Suprapubic skin (tissue), 4 donors: ENCODE results near the gene FRMD4A. TPM values are rescaled to one million over a fixed set of nuclear protein-coding genes. Genes with fewer than 3 reads are reported as not detected.
"Not testable (repeated sequence)": the region's sequence is repeated elsewhere in the genome, so short reads cannot be mapped to it uniquely, and the experiment has no call there.

ENCODE experiments used
- DNase-seq, 2 donors: peaks; one replicate each; pipeline ENCODE4 v3.0.0-alpha.2; 2019; ENCODE audit warnings: low spot score in 2 of 2
- H3K27ac ChIP-seq: fragments of 200-600 bp; sonication (generic); one replicate; pipeline ENCODE4 v1.5.1; 2019
- H3K27me3 ChIP-seq: fragments of 200-600 bp; sonication (generic); one replicate; pipeline ENCODE4 v1.5.1; 2019
- H3K36me3 ChIP-seq: fragments of 200-600 bp; sonication (generic); one replicate; pipeline ENCODE4 v1.5.1; 2019
- H3K4me1 ChIP-seq: fragments of 200-600 bp; sonication (generic); one replicate; pipeline ENCODE4 v1.5.1; 2019
- H3K4me3 ChIP-seq: fragments of 200-600 bp; sonication (generic); one replicate; pipeline ENCODE4 v1.5.1; 2019; ENCODE audit warnings: mild to moderate bottlenecking
- H3K9me3 ChIP-seq: fragments of 200-600 bp; sonication (generic); one replicate; pipeline ENCODE4 v1.5.1; 2019
- EP300 ChIP-seq: sonication (generic); formaldehyde crosslinking; IDR thresholded peaks from one replicate; pipeline ENCODE4 v1.6.1; 2017; ENCODE audit warnings: antibody characterized with exemption
- POLR2A ChIP-seq, 2 donors: fragments of 450-650 bp; IDR thresholded peaks; one replicate each; pipeline ENCODE4 v1.6.1; 2017; ENCODE audit warnings: antibody characterized with exemption in 2 of 2, mild to moderate bottlenecking in 2 of 2, moderate library complexity in 2 of 2
- POLR2AphosphoS5 ChIP-seq, 3 donors: sonication (generic); formaldehyde crosslinking; IDR thresholded peaks; one replicate each; pipeline ENCODE4 v1.6.1; 2017; ENCODE audit warnings: antibody characterized with exemption in 3 of 3
- WGBS: methylation state at CpG from one replicate; pipeline ENCODE4 v1.1.5; 2018; 5-methylcytosine and 5-hydroxymethylcytosine counted together
- total RNA-seq, 4 donors: library from RNA; depleted of rRNA; stranded (reverse); fragments of >200 nt; gene quantifications; one replicate each; pipeline ENCODE4 v1.1.0, GENCODE V29; 2016
- TF ChIP-seq, protein P1 (sequence below), 2 donors: fragments of 200-600 bp in 1 of 2; fragments of 450-650 bp in 1 of 2; sonication (generic) in 1 of 2; IDR thresholded peaks; one replicate each; pipeline ENCODE4 v1.5.1; 2016 to 2019; ENCODE audit warnings: antibody characterized with exemption in 2 of 2, mild to moderate bottlenecking in 1 of 2, moderate library complexity in 1 of 2

The FRMD4A gene
- total RNA-seq, 4 donors from 2014 or later = 27.4 to 86.3 (median 58.0) TPM

GRCh38 chr10:13831711-13832141, 499.0 kb downstream of the FRMD4A start:
- peaks cover 8% of the 10 kb centered on the region for H3K4me1 ChIP-seq
- TF ChIP-seq POLR2A (IDR thresholded peaks at IDR 0.05) (no peak), EP300 (no peak), POLR2AphosphoS5 (IDR thresholded peaks at IDR 0.05) (no peak)
- TF ChIP-seq, protein P1, sequence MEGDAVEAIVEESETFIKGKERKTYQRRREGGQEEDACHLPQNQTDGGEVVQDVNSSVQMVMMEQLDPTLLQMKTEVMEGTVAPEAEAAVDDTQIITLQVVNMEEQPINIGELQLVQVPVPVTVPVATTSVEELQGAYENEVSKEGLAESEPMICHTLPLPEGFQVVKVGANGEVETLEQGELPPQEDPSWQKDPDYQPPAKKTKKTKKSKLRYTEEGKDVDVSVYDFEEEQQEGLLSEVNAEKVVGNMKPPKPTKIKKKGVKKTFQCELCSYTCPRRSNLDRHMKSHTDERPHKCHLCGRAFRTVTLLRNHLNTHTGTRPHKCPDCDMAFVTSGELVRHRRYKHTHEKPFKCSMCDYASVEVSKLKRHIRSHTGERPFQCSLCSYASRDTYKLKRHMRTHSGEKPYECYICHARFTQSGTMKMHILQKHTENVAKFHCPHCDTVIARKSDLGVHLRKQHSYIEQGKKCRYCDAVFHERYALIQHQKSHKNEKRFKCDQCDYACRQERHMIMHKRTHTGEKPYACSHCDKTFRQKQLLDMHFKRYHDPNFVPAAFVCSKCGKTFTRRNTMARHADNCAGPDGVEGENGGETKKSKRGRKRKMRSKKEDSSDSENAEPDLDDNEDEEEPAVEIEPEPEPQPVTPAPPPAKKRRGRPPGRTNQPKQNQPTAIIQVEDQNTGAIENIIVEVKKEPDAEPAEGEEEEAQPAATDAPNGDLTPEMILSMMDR (IDR thresholded peaks at IDR 0.05) = no peak
- H3K4me3 ChIP-seq = no peak overlapping the region
- no peaks in the 10 kb centered on the region for H3K27me3 ChIP-seq
- H3K9me3 ChIP-seq = no peaks in the 10 kb centered on the region
- H3K27ac ChIP-seq = no peak overlapping the region
- H3K36me3 ChIP-seq = no peaks in the 10 kb centered on the region
- WGBS = 32% methylated on average over 4 of the region's 4 CpGs
- peak in 1 of 2 donors; percentile 29 for DNase-seq

- peaks cover 8% of the 10 kb centered on the region for H3K4me1 ChIP-seq
- H3K36me3 ChIP-seq = no peaks in the 10 kb centered on the region
- 96% methylated on average over 4 of the region's 4 CpGs for WGBS
- no peak overlapping the region for H3K4me3 ChIP-seq
- H3K9me3 ChIP-seq = no peaks in the 10 kb centered on the region
- DNase-seq = no peak
- TF ChIP-seq, protein P1 (IDR thresholded peaks at IDR 0.05) = no peak
- TF ChIP-seq EP300 = no peak
- TF ChIP-seq POLR2A (IDR thresholded peaks at IDR 0.05) = no peak
- TF ChIP-seq POLR2AphosphoS5 (IDR thresholded peaks at IDR 0.05) = no peak
- no peak overlapping the region for H3K27ac ChIP-seq
- no peaks in the 10 kb centered on the region for H3K27me3 ChIP-seq
These were observed 500.3 kb downstream of the FRMD4A start for GRCh38 chr10:13830385-13830784.

DNA sequence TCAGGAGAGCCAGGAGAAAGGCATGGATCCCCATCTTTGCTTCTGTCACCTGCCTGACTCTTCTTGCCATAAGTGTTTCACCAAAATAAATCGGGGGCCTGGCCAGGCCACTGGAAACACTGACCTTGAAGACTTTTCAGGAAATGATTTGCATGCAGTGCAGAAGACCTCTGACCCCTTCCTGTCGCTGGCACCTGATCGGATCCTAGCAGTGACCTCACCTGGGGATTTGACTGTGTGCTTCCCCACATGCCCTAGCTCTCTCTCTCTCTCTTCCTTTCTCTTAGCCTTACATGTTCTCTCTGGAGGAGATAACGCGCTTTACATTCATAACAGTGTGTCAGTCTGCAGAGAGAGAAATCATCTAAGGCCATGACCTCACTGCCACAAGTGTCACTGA, 500.9 kb downstream of the FRMD4A start:
- no peak overlapping the region for H3K4me3 ChIP-seq
- WGBS = 91% methylated on average over 5 of the region's 5 CpGs
- H3K4me1 ChIP-seq = peaks cover 3% of the 10 kb centered on the region

GRCh38 chr10:13828284-13828683, 502.4 kb downstream of the FRMD4A start:
- 83% methylated on average over 6 of the region's 6 CpGs for WGBS
- H3K9me3 ChIP-seq, H3K4me1 ChIP-seq, DNase-seq, H3K27me3 ChIP-seq, H3K27ac ChIP-seq, H3K36me3 ChIP-seq, H3K4me3 ChIP-seq: not testable (repeated sequence)

More for the DNA sequence above, 500.9 kb downstream of the FRMD4A start:
- TF ChIP-seq POLR2AphosphoS5 (IDR thresholded peaks at IDR 0.05) (no peak), EP300 (no peak), POLR2A (IDR thresholded peaks at IDR 0.05) (no peak)
- TF ChIP-seq, protein P1 (IDR thresholded peaks at IDR 0.05) = no peak
- DNase-seq = peak in 1 of 2 donors; percentile 35
- Histone ChIP-seq H3K36me3 (no peaks in the 10 kb centered on the region), H3K27ac (no peak overlapping the region), H3K27me3 (no peaks in the 10 kb centered on the region), H3K9me3 (no peaks in the 10 kb centered on the region)

- no peak for TF ChIP-seq EP300
- H3K36me3 ChIP-seq = no peaks in the 10 kb centered on the region
- H3K4me3 ChIP-seq = peak overlapping the region; percentile 24
- no peak for DNase-seq
- no peaks in the 10 kb centered on the region for H3K4me1 ChIP-seq
- no peak overlapping the region for H3K27ac ChIP-seq
- H3K9me3 ChIP-seq = no peaks in the 10 kb centered on the region
- WGBS = 51% methylated on average over 18 of the region's 18 CpGs
- no peaks in the 10 kb centered on the region for H3K27me3 ChIP-seq
These were observed 503.5 kb downstream of the FRMD4A start for GRCh38 chr10:13827076-13827797.

DNA sequence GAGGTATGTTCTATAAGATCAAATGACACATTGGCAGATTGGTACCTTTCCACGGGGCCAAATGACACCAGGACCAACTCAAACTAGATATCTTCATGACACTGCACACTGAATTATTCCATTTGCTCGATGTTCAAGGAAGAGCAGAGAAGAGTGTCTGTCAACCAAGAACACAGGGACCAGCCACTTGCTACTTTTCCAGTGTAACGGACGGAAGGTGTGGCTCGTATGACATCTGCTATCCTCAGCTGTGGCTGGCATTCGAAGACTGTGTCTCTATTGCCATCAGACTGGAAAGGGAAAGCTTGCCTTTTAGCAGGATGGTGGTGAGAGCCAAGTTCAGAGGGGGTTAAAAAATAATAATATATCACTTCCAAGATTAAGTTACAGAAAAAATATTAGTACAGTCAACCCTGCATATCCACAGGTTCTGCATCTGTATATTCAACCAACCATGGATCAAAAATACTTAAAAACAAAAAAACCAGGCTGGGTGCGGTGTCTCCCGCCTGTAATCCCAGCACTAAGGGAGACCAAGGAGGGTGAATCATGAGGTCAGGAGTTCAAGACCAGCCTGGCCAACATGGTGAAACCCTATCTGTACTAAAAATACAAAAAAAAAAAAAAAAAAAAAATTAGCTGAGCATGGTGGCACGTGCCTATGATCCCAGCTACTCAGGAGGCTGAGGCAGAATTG, 506.9 kb downstream of the FRMD4A start:
- Histone ChIP-seq H3K27me3 (peaks cover 4% of the 10 kb centered on the region), H3K4me1 (peaks cover 6% of the 10 kb centered on the region), H3K9me3 (no peaks in the 10 kb centered on the region), H3K36me3 (no peaks in the 10 kb centered on the region), H3K4me3 (no peak overlapping the region), H3K27ac (no peak overlapping the region)
- 79% methylated on average over 9 of the region's 9 CpGs for WGBS
- DNase-seq = peak in 1 of 2 donors; percentile 9
- TF ChIP-seq, protein P1 (IDR thresholded peaks at IDR 0.05) = no peak
- no peak for TF ChIP-seq POLR2A (IDR thresholded peaks at IDR 0.05)
- no peak for TF ChIP-seq POLR2AphosphoS5 (IDR thresholded peaks at IDR 0.05)
- TF ChIP-seq EP300 = no peak
